IMR-90 (cell line): ENCODE results near the gene LDLRAD4. TPM values are rescaled to one million over a fixed set of nuclear protein-coding genes. Genes with fewer than 3 reads are reported as not detected.

Source experiments
- ATAC-seq: fragments of 200-7000 bp; cut with Tn5 transposase; 2 replicates; pipeline ENCODE4 v1.9.1; 2020; ENCODE audit warnings: low read depth, mild to moderate bottlenecking, moderate library complexity
- BruUV-seq: library from RNA; stranded (reverse); fragments of 400-500 nt; replicated peaks from 2 replicates; lab custom pipeline; 2021; lab: Mats Ljungman, UMichigan
- CTCF ChIA-PET: fragments of 300-600 bp; formaldehyde crosslinking; extraction: SDS; loops from one replicate; lab custom pipeline; 2021; ENCODE audit warnings: antibody characterized with exemption; lab: Yijun Ruan, JAX
- POLR2A ChIA-PET: fragments of 300-600 bp; sonication (Branson Sonifier 250); formaldehyde crosslinking; loops from one replicate; lab custom pipeline; 2022; ENCODE audit warnings: antibody characterized with exemption; ENCODE audit not compliant: unreplicated experiment; lab: Charles Lee
- DNase-seq: peaks from one replicate; pipeline ENCODE4 v3.0.0; 2013
- H2AFZ ChIP-seq: replicated peaks from 2 replicates; pipeline ENCODE3; 2013; ENCODE audit warnings: low read length, mild to moderate bottlenecking; ENCODE audit not compliant: poor library complexity
- H2AK5ac ChIP-seq: 2 replicates; pipeline ENCODE4 v1.6.1; 2013; ENCODE audit warnings: low read depth, low read length, inconsistent platforms
- H2AK9ac ChIP-seq: replicated peaks from 2 replicates; pipeline ENCODE3; 2013; ENCODE audit warnings: mild to moderate bottlenecking, low read depth, low read length, moderate library complexity; ENCODE audit not compliant: poor library complexity
- H2BK120ac ChIP-seq: 2 replicates; pipeline ENCODE4 v1.6.1; 2013; ENCODE audit warnings: low read depth, low read length, inconsistent platforms
- H2BK15ac ChIP-seq: 3 replicates; pipeline ENCODE4 v1.6.1; 2013; ENCODE audit warnings: low read depth, low read length, inconsistent platforms
- H2BK20ac ChIP-seq: 2 replicates; pipeline ENCODE4 v1.6.1; 2013; ENCODE audit warnings: low read depth, mild to moderate bottlenecking, inconsistent platforms, low read length, moderate library complexity
- H2BK5ac ChIP-seq: 2 replicates; pipeline ENCODE4 v1.6.1; 2013; ENCODE audit warnings: mild to moderate bottlenecking, low read depth, low read length, inconsistent platforms; ENCODE audit not compliant: poor library complexity, severe bottlenecking
- H3K14ac ChIP-seq: replicated peaks from 2 replicates; pipeline ENCODE4 v1.6.1; 2013; ENCODE audit warnings: low read depth, low read length, inconsistent platforms
- H3K18ac ChIP-seq: 2 replicates; pipeline ENCODE4 v1.6.1; 2013; ENCODE audit warnings: low read depth, low read length, control low read depth
- H3K23ac ChIP-seq: 2 replicates; pipeline ENCODE4 v1.6.1; 2013; ENCODE audit warnings: low read depth, low read length, inconsistent platforms
- H3K27ac ChIP-seq: 2 replicates; pipeline ENCODE4 v1.5.1; 2013; ENCODE audit warnings: mild to moderate bottlenecking, control low read depth, low read length; ENCODE audit not compliant: insufficient read depth
- H3K27me3 ChIP-seq: 2 replicates; pipeline ENCODE4 v1.6.1; 2013; ENCODE audit warnings: low read length; ENCODE audit not compliant: control insufficient read depth, insufficient read depth
- H3K36me3 ChIP-seq: 2 replicates; pipeline ENCODE4 v1.6.1; 2013; ENCODE audit warnings: low read length, mixed read lengths; ENCODE audit not compliant: control insufficient read depth, insufficient read depth
- H3K4ac ChIP-seq: 2 replicates; pipeline ENCODE4 v1.6.1; 2013; ENCODE audit warnings: low read depth, low read length, inconsistent platforms
- H3K4me1 ChIP-seq: 2 replicates; pipeline ENCODE4 v1.6.1; 2013; ENCODE audit warnings: low read length, mixed read lengths; ENCODE audit not compliant: control insufficient read depth, insufficient read depth
- H3K4me2 ChIP-seq: 2 replicates; pipeline ENCODE4 v1.6.1; 2013; ENCODE audit warnings: low read depth, mild to moderate bottlenecking, control low read depth, low read length, moderate library complexity
- H3K4me3 ChIP-seq: 2 replicates; pipeline ENCODE4 v1.5.1; 2013; ENCODE audit warnings: low read depth, mild to moderate bottlenecking, control low read depth, low read length, moderate library complexity; ENCODE audit not compliant: insufficient read depth
- H3K56ac ChIP-seq: 2 replicates; pipeline ENCODE4 v1.6.1; 2013; ENCODE audit warnings: low read length, inconsistent platforms; ENCODE audit not compliant: insufficient read depth; ENCODE audit errors: extremely low read depth
- H3K79me1 ChIP-seq, 2 experiments: 2 replicates each; pipeline ENCODE4 v1.6.1; 2013; ENCODE audit warnings: low read length in 2 of 2, inconsistent platforms in 1 of 2, low read depth in 1 of 2
- H3K9ac ChIP-seq: 2 replicates; pipeline ENCODE4 v1.6.1; 2013; ENCODE audit warnings: low read depth, low read length, control low read depth
- H3K9me1 ChIP-seq: 2 replicates; pipeline ENCODE4 v1.6.1; 2013; ENCODE audit warnings: low read length, inconsistent platforms; ENCODE audit not compliant: insufficient read depth
- H3K9me3 ChIP-seq: 2 replicates; pipeline ENCODE4 v1.6.1; 2013; ENCODE audit warnings: low read length; ENCODE audit not compliant: control insufficient read depth, insufficient read depth
- H4K20me1 ChIP-seq: 2 replicates; pipeline ENCODE4 v1.6.1; 2013; ENCODE audit warnings: low read length, inconsistent platforms; ENCODE audit not compliant: insufficient read depth
- H4K5ac ChIP-seq: 2 replicates; pipeline ENCODE4 v1.6.1; 2013; ENCODE audit warnings: mild to moderate bottlenecking, low read depth, low read length, control low read depth
- H4K8ac ChIP-seq, 2 experiments: 2 replicates each; pipeline ENCODE4 v1.6.1; 2013; ENCODE audit warnings: low read depth in 2 of 2, low read length in 2 of 2, control low read depth in 1 of 2, inconsistent platforms in 1 of 2
- H4K91ac ChIP-seq: 2 replicates; pipeline ENCODE4 v1.6.1; 2013; ENCODE audit warnings: low read depth, low read length, inconsistent platforms; ENCODE audit not compliant: insufficient read depth
- BHLHE40 ChIP-seq: fragments of 150-350 bp; IDR thresholded peaks from 2 replicates; pipeline ENCODE4 v1.6.1; 2016; ENCODE audit warnings: mild to moderate bottlenecking, low read depth, low read length
- WGBS, 2 experiments: methylation state at CpG; one replicate each; pipeline versions ENCODE4 v1.1.5 to v1.1.7; 2013; ENCODE audit warnings: missing lambda C conversion rate in 2 of 2; ENCODE audit not compliant: insufficient read length in 1 of 2; ENCODE audit errors: extremely low coverage in 2 of 2; 5-methylcytosine and 5-hydroxymethylcytosine counted together
- dilution Hi-C: fragments of 300-500 bp; cut with HindIII; formaldehyde crosslinking; loops from one replicate; pipeline ENCODE4 v1.14.3; 2018; ENCODE audit warnings: low sequenced_read_pairs; ENCODE audit not compliant: unreplicated experiment
- in situ Hi-C: fragments of 300-500 bp; cut with MboI; formaldehyde crosslinking; loops from 3 replicates; pipeline ENCODE4 v1.14.3; 2019; ENCODE audit warnings: low sequenced_read_pairs, inconsistent platforms, mixed read lengths
- intact Hi-C: fragments of 100-400 bp; cut with micrococcal nuclease; formaldehyde crosslinking; loops from 2 replicates; pipeline ENCODE4 v1.10.0; 2022
- polyA plus RNA-seq, 3 experiments: library from polyadenylated mRNA; depleted of rRNA; stranded (reverse); fragments of >200 nt; gene quantifications; 2 replicates each; pipeline ENCODE4 v1.2.3, GENCODE V29; 2012; ENCODE audit warnings: low replicate concordance in 1 of 3
- total RNA-seq: library from RNA; depleted of rRNA; stranded (reverse); fragments of >200 nt; gene quantifications from 2 replicates; pipeline ENCODE4 v1.2.3, GENCODE V29; 2012

The LDLRAD4 gene
- total and polyA plus RNA-seq, 2 of the 4 experiments (the other 2 are of a cell fraction) = not detected

- Histone ChIP-seq H2BK120ac (no peak overlapping the region), H4K8ac (no peak overlapping the region), H3K4me1 (no peaks in the 10 kb centered on the region), H2AK5ac (no peak overlapping the region), H3K9ac (no peak overlapping the region), H3K4ac (no peak overlapping the region), H4K5ac (no peak overlapping the region), H3K36me3 (no peaks in the 10 kb centered on the region), H3K9me3 (no peaks in the 10 kb centered on the region), H3K4me2 (no peak overlapping the region), H3K18ac (no peak overlapping the region), H2AFZ (no peak overlapping the region), H3K27ac (no peak overlapping the region), H3K56ac (no peak overlapping the region), H2AK9ac (no peak overlapping the region), H3K27me3 (peaks cover 17% of the 10 kb centered on the region), H2BK5ac (no peak overlapping the region), H2BK15ac (no peak overlapping the region), H3K14ac (no peak overlapping the region), H3K23ac (no peak overlapping the region), H3K79me1 (no peaks in the 10 kb centered on the region), H2BK20ac (no peak overlapping the region), H3K9me1 (no peaks in the 10 kb centered on the region; the same call in 1 of the 2 replicates), H4K20me1 (no peaks in the 10 kb centered on the region), H4K91ac (no peak overlapping the region), H3K4me3 (no peak overlapping the region)
- CTCF ChIA-PET = no interaction called here
- no peak for TF ChIP-seq BHLHE40
- in situ Hi-C loops = no loop called here
- dilution Hi-C loops = no loop called here
- no TSS peak for BruUV-seq
- whole genome bisulfite sequencing, 2 experiments = 14% methylated on average over 4 of the region's 8 CpGs; no CpG with 5 or more reads in 1 of the 2 experiments
- ATAC-seq (no peak), DNase-seq (no peak)
- intact Hi-C loops = no loop called here
- POLR2A ChIA-PET = no interaction called here
Observed at GRCh38 chr18:13235981-13236380, 17.4 kb downstream of the LDLRAD4 start.
